B cell (primary cell): ENCODE data around the gene ELP1.

Experiments
- CTCF ChIP-seq: fragments of 200-600 bp; IDR thresholded peaks from one replicate; pipeline ENCODE4 v1.8.0; 2022; ENCODE audit warnings: antibody characterized with exemption, mild to moderate bottlenecking
- EZH2 ChIP-seq: IDR thresholded peaks from 2 replicates; pipeline ENCODE4 v1.6.1; 2012; ENCODE audit warnings: borderline replicate concordance, low read depth, mild to moderate bottlenecking, moderate library complexity, low read length; ENCODE audit not compliant: insufficient read depth, poor library complexity, severe bottlenecking

GRCh38 chr9:108845507-108845906, 88.4 kb downstream of the ELP1 start:
- TF ChIP-seq CTCF (no peak), EZH2 (no peak)
